ENCODE results near the gene DMP1.

The DMP1 gene

DNA sequence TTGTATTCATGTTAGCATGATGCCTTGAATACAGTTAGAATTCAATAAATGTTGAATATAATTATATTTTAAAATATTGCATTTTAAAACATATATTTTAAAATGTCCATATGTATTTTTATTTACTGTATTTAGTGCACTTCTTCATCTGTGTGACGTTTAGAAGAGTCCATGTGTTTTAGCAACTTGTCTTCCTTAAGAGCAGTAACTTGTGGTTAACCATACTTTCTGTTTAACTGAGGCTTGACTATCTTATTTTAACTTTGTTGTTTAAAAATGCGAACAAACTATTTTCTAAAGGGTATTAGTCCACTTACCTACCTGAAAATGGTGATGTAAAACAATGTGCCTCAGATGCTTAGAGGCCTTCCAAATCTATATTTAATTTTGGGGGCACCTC, 858 bp downstream of the DMP1 start:
- no peak for DNase-seq (ENCODE audit: low read depth, low spot score)
- no peak overlapping the region for H3K4me3 ChIP-seq (ENCODE audit: low read depth, low read length)
- TF ChIP-seq, protein P1, sequence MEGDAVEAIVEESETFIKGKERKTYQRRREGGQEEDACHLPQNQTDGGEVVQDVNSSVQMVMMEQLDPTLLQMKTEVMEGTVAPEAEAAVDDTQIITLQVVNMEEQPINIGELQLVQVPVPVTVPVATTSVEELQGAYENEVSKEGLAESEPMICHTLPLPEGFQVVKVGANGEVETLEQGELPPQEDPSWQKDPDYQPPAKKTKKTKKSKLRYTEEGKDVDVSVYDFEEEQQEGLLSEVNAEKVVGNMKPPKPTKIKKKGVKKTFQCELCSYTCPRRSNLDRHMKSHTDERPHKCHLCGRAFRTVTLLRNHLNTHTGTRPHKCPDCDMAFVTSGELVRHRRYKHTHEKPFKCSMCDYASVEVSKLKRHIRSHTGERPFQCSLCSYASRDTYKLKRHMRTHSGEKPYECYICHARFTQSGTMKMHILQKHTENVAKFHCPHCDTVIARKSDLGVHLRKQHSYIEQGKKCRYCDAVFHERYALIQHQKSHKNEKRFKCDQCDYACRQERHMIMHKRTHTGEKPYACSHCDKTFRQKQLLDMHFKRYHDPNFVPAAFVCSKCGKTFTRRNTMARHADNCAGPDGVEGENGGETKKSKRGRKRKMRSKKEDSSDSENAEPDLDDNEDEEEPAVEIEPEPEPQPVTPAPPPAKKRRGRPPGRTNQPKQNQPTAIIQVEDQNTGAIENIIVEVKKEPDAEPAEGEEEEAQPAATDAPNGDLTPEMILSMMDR (IDR thresholded peaks at IDR 0.05; ENCODE audit: low read depth, low read length) = no peak
- in situ Hi-C loops (cut with HindIII; ENCODE audit: low sequenced_read_pairs) = no loop called here

DNA sequence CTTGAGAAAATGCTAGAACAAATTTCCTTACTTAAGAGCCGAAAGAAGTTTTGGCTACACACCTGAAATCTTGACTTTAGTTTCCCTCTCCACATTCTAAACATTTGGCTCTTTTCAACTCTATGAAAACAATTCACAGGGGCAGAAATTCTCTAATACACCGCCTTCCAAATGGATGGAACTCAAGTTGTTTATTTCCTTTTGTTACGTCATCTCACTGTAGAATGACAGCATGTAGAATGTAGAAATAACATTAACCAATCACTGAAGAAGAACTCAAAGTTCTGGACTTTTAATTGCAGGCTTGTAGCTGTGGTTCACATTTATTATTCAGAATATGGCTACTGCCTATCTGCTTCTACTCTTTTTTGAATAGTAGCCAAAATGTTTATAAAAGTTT, 1.9 kb downstream of the DMP1 start:
- TF ChIP-seq, protein P1 (IDR thresholded peaks at IDR 0.05; ENCODE audit: low read depth, low read length) = no peak
- in situ Hi-C loops (cut with HindIII; ENCODE audit: low sequenced_read_pairs) = no loop called here
- DNase-seq (ENCODE audit: low read depth, low spot score) = no peak
- no peak overlapping the region for H3K4me3 ChIP-seq (ENCODE audit: low read depth, low read length)

DNA sequence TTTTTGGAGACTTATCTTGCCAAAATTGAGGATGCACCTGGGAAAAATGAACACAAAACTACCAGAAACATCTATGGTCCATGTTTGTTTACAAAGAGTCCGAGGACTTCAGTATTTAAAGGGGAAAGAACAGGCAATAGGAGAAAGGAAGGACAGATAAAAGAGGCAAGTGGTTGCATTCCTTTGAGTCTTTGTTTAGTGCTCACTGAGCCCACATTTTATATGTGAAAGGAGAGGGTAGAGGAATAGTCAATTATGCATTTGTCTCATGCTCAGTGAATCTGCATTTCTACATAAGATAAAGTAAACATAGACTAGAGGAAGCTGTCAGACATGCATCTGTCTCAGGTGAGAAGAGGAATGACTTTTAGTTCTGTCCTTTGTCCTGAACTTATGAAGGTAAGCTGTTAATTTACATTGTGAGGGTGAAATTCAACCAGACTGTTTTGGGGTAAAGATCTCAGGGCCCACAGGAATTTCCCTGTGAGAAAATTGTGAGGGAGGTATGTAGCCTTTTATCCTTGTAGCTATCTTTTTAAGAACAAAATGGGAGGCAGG, 4.5 kb downstream of the DMP1 start:
- no peak overlapping the region for H3K4me3 ChIP-seq (ENCODE audit: low read depth, low read length)
- in situ Hi-C loops (cut with HindIII; ENCODE audit: low sequenced_read_pairs) = no loop called here
- no peak for DNase-seq (ENCODE audit: low read depth, low spot score)
- TF ChIP-seq, protein P1 (IDR thresholded peaks at IDR 0.05; ENCODE audit: low read depth, low read length) = no peak

DNA sequence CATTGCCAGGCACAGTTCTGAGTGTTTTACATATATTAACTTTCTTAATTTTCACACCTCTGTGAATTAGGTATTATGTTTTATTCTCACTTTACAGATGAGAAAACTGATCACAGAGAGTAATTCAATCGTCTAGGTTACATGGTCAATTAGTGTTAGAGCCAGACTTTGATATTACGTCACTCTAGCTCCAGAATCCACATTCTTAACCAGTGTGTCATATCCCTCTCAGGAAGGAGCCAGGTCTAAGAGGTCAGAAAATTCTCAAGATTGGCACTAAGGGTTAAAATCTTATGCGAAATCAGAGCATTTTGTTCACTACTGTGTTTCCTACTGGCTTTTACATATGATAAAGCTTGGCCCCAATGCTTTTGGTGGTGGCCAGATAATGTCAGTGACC, 7.4 kb downstream of the DMP1 start:
- TF ChIP-seq, protein P1 (IDR thresholded peaks at IDR 0.05; ENCODE audit: low read depth, low read length) = no peak
- in situ Hi-C loops (cut with HindIII; ENCODE audit: low sequenced_read_pairs) = no loop called here
- DNase-seq (ENCODE audit: low read depth, low spot score) = peak; percentile 73
- H3K4me3 ChIP-seq (ENCODE audit: low read depth, low read length) = no peak overlapping the region

DNA sequence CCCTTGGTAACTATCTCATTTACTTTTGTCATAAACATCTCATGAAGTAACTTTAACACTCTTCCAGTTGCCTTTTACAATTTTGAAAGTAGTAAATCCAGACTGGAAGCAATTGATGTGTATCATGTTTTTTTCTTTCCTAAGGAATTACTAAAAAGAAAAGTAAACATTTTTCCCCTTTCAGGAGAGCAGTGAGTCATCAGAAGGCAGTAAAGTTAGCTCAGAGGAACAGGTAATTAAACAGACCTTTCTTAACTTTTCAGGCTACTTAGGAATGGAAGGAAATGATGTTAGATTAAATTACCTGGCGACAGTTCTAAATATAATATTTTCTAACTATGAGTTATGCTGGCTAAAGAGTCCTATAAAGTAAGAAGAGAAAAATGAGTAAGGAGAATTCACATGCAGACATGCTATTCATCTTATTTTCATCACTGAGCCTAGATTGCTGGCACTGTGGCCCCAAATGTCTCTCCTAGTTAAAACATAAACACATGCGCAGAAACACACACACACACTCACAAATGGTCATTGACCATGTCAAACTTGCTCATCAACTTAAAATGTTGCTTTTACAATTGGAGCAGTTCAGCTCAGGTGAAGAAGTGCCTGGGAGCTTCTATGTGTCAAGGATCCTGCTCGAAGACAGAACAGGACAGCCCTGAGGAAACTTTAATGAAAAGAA, 9.3 kb downstream of the DMP1 start:
- in situ Hi-C loops (cut with HindIII; ENCODE audit: low sequenced_read_pairs) = no loop called here
- TF ChIP-seq, protein P1 (IDR thresholded peaks at IDR 0.05; ENCODE audit: low read depth, low read length) = no peak
- peak; percentile 8 for DNase-seq (ENCODE audit: low read depth, low spot score)
- H3K4me3 ChIP-seq (ENCODE audit: low read depth, low read length) = no peak overlapping the region

DNA sequence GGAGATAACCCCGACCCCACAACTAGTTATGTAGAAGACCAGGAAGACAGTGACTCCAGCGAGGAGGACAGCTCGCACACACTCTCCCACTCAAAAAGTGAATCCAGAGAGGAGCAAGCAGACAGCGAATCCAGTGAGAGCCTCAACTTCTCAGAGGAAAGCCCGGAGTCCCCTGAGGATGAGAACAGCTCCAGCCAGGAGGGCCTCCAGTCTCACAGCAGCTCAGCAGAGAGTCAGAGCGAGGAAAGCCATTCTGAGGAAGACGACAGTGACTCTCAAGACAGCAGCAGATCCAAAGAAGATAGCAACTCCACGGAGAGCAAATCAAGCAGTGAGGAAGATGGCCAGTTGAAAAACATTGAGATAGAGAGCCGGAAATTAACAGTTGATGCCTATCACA, 12.8 kb downstream of the DMP1 start:
- no peak for DNase-seq (ENCODE audit: low read depth, low spot score)

More for the DNA sequence above, 12.8 kb downstream of the DMP1 start:
- TF ChIP-seq, protein P1 (IDR thresholded peaks at IDR 0.05; ENCODE audit: low read depth, low read length) = no peak
- H3K4me3 ChIP-seq (ENCODE audit: low read depth, low read length) = no peak overlapping the region
- in situ Hi-C loops (cut with HindIII; ENCODE audit: low sequenced_read_pairs) = no loop called here

All from astrocyte of the spinal cord (primary cell).